ENCODE results near the gene NOSTRIN. TPM values are rescaled to one million over a fixed set of nuclear protein-coding genes. Genes with fewer than 3 reads are reported as not detected.
"Not testable (repeated sequence)": the region's sequence is repeated elsewhere in the genome, so short reads cannot be mapped to it uniquely, and the experiment has no call there.

NOSTRIN gene
- total RNA-seq, result 3.9 TPM

GRCh38 chr2:168801961-168802858 lies at the start of gene NOSTRIN:
Gene NOSTRIN, plus strand, starts transcription at chr2:168802637. Its CDS starts 10 bp downstream, at chr2:168802647.
- DNase-seq, result no peak

GRCh38 chr2:168753765-168754329 lies 48.6 kb upstream of the NOSTRIN start:
- no peak for DNase-seq

GRCh38 chr2:168757223-168757622 lies 45.2 kb upstream of the NOSTRIN start:
- no peak for DNase-seq

- no peak for DNase-seq
Observed at GRCh38 chr2:168758970-168759820, 43.2 kb upstream of the NOSTRIN start.

GRCh38 chr2:168765401-168765800 lies 37.0 kb upstream of the NOSTRIN start:
- no peak for DNase-seq

- no peak for DNase-seq
Observed at GRCh38 chr2:168766600-168766999, 35.8 kb upstream of the NOSTRIN start.

GRCh38 chr2:168767258-168767657 lies 35.2 kb upstream of the NOSTRIN start:
- no peak for DNase-seq

- DNase-seq, result not testable (repeated sequence)
Observed at GRCh38 chr2:168768357-168768756, 34.1 kb upstream of the NOSTRIN start.

- DNase-seq, result no peak
Observed at GRCh38 chr2:168770796-168771195, 31.6 kb upstream of the NOSTRIN start.

- DNase-seq, result no peak
Observed at GRCh38 chr2:168772704-168773103, 29.7 kb upstream of the NOSTRIN start.

- DNase-seq, result no peak
Observed at GRCh38 chr2:168773128-168773527, 29.3 kb upstream of the NOSTRIN start.

- DNase-seq, result no peak
Observed at GRCh38 chr2:168773719-168774521, 28.5 kb upstream of the NOSTRIN start.

GRCh38 chr2:168775837-168776236 lies 26.6 kb upstream of the NOSTRIN start:
- DNase-seq, result no peak

GRCh38 chr2:168780669-168781071 lies 21.8 kb upstream of the NOSTRIN start:
- DNase-seq, result no peak

- no peak for DNase-seq
Observed at GRCh38 chr2:168781191-168781817, 21.1 kb upstream of the NOSTRIN start.

GRCh38 chr2:168782271-168782670 lies 20.2 kb upstream of the NOSTRIN start:
- no peak for DNase-seq

GRCh38 chr2:168784993-168785392 lies 17.4 kb upstream of the NOSTRIN start:
- no peak for DNase-seq

- DNase-seq, result no peak
Observed at GRCh38 chr2:168787098-168787781, 15.2 kb upstream of the NOSTRIN start.

- DNase-seq, result no peak
Observed at GRCh38 chr2:168787782-168788376, 14.6 kb upstream of the NOSTRIN start.

- DNase-seq, result no peak
Observed at GRCh38 chr2:168789776-168790175, 12.7 kb upstream of the NOSTRIN start.
